ENCODE data around the gene FYB2. TPM values are rescaled to one million over a fixed set of nuclear protein-coding genes. Genes with fewer than 3 reads are reported as not detected.

Gene FYB2
- total and polyA plus RNA-seq, 10 donors = not detected

GRCh38 chr1:56758135-56758534 is 61.1 kb downstream of the FYB2 start:
- H3K27ac ChIP-seq = no peak overlapping the region
- intact Hi-C loops (cut with DNase I; ENCODE audit: low total_unique reads) = no loop called here
- peaks cover 0 to 10% (median 0%) of the 10 kb centered on the region in 6 donors for H3K4me1 ChIP-seq
- peaks cover 0 to 9% (median 0%) of the 10 kb centered on the region in 7 donors for H3K27me3 ChIP-seq (replicated peaks in 1 of 7)
- no peaks in the 10 kb centered on the region for H3K36me3 ChIP-seq
- H3K9me3 ChIP-seq = no peaks in the 10 kb centered on the region
- DNase-seq = no peak
- no peak overlapping the region for H3K4me3 ChIP-seq
- TF ChIP-seq CTCF (IDR thresholded peaks at IDR 0.05 in 8 of 11, conservative IDR thresholded peaks at IDR 0.05 in 3 of 11) (no peak), POLR2AphosphoS5 (IDR thresholded peaks at IDR 0.05) (no peak), POLR2A (IDR thresholded peaks at IDR 0.05) (no peak)

- H3K4me3 ChIP-seq = no peak overlapping the region
- no peaks in the 10 kb centered on the region for H3K36me3 ChIP-seq
- no peak overlapping the region for H3K27ac ChIP-seq
- H3K9me3 ChIP-seq = no peaks in the 10 kb centered on the region
- TF ChIP-seq POLR2AphosphoS5 (IDR thresholded peaks at IDR 0.05) (no peak), POLR2A (IDR thresholded peaks at IDR 0.05) (no peak), CTCF (IDR thresholded peaks at IDR 0.05 in 8 of 11, conservative IDR thresholded peaks at IDR 0.05 in 3 of 11) (no peak)
- 58 to 94% (median 91%) methylated on average over 2 of the region's 2 CpGs for WGBS, 5 donors
- intact Hi-C loops (cut with DNase I; ENCODE audit: low total_unique reads) = no loop called here
- H3K27me3 ChIP-seq (replicated peaks in 1 of 7) = peaks cover 0 to 22% (median 0%) of the 10 kb centered on the region in 7 donors
- no peak for DNase-seq
- peaks cover 0 to 10% (median 0%) of the 10 kb centered on the region in 6 donors for H3K4me1 ChIP-seq
These were observed 63.3 kb downstream of the FYB2 start for GRCh38 chr1:56755911-56756310.

GRCh38 chr1:56754708-56755479 is 64.3 kb downstream of the FYB2 start:
- Histone ChIP-seq H3K9me3 (no peaks in the 10 kb centered on the region), H3K4me1 (peaks cover 0 to 10% (median 0%) of the 10 kb centered on the region in 6 donors), H3K27me3 (replicated peaks in 1 of 7) (peaks cover 0 to 22% (median 0%) of the 10 kb centered on the region in 7 donors), H3K4me3 (no peak overlapping the region), H3K27ac (no peak overlapping the region), H3K36me3 (no peaks in the 10 kb centered on the region)
- 46 to 56% (median 52%) methylated on average over 1 of the region's 1 CpG for WGBS, 5 donors
- intact Hi-C loops (cut with DNase I; ENCODE audit: low total_unique reads) = no loop called here
- DNase-seq = no peak
- TF ChIP-seq CTCF (IDR thresholded peaks at IDR 0.05 in 8 of 11, conservative IDR thresholded peaks at IDR 0.05 in 3 of 11) (no peak), POLR2AphosphoS5 (IDR thresholded peaks at IDR 0.05) (no peak), POLR2A (IDR thresholded peaks at IDR 0.05) (no peak)

GRCh38 chr1:56745231-56745630 is 74.0 kb downstream of the FYB2 start:
- DNase-seq = no peak
- Histone ChIP-seq H3K4me1 (no peaks in the 10 kb centered on the region), H3K4me3 (no peak overlapping the region), H3K27me3 (replicated peaks in 1 of 7) (peaks cover 0 to 7% (median 0%) of the 10 kb centered on the region in 7 donors), H3K27ac (no peak overlapping the region), H3K36me3 (no peaks in the 10 kb centered on the region), H3K9me3 (no peaks in the 10 kb centered on the region)
- intact Hi-C loops (cut with DNase I; ENCODE audit: low total_unique reads) = no loop called here
- TF ChIP-seq POLR2AphosphoS5 (IDR thresholded peaks at IDR 0.05) (no peak), CTCF (IDR thresholded peaks at IDR 0.05 in 8 of 11, conservative IDR thresholded peaks at IDR 0.05 in 3 of 11) (no peak), POLR2A (IDR thresholded peaks at IDR 0.05) (no peak)
- WGBS, 5 donors = 60 to 73% (median 66%) methylated on average over 3 of the region's 3 CpGs

All from spleen (tissue), 11 donors.